H7 (cell line): ENCODE measurements around the gene MRGPRD. TPM values are rescaled to one million over a fixed set of nuclear protein-coding genes. Genes with fewer than 3 reads are reported as not detected.
"Not testable (repeated sequence)": the region's sequence is repeated elsewhere in the genome, so short reads cannot be mapped to it uniquely, and the experiment has no call there.

ENCODE experiments used
- DNase-seq: peaks from one replicate; pipeline ENCODE4 v3.0.0; 2012
- H3K27me3 ChIP-seq: 2 replicates; pipeline ENCODE4 v1.6.0; 2011; ENCODE audit warnings: mild to moderate bottlenecking, low read length; ENCODE audit not compliant: control insufficient read depth, insufficient read depth
- H3K36me3 ChIP-seq: replicated peaks from 2 replicates; pipeline ENCODE4 v1.5.1; 2011; ENCODE audit warnings: low read length; ENCODE audit not compliant: control insufficient read depth, insufficient read depth
- H3K4me3 ChIP-seq: 2 replicates; pipeline ENCODE4 v1.5.1; 2011; ENCODE audit warnings: low read depth, mild to moderate bottlenecking, control low read depth, low read length, moderate library complexity; ENCODE audit not compliant: insufficient read depth
- total RNA-seq: library from RNA; depleted of rRNA; stranded (reverse); fragments of >200 nt; shearing (Covaris generic); gene quantifications from 2 replicates; pipeline ENCODE4 v1.2.3, GENCODE V29; 2014

The MRGPRD gene
- total RNA-seq, 1 experiment from 2014 or later = not detected

GRCh38 chr11:68973706-68974105, 7.1 kb downstream of the MRGPRD start:
- DNase-seq, H3K4me3 ChIP-seq, H3K36me3 ChIP-seq, H3K27me3 ChIP-seq: not testable (repeated sequence)

DNA sequence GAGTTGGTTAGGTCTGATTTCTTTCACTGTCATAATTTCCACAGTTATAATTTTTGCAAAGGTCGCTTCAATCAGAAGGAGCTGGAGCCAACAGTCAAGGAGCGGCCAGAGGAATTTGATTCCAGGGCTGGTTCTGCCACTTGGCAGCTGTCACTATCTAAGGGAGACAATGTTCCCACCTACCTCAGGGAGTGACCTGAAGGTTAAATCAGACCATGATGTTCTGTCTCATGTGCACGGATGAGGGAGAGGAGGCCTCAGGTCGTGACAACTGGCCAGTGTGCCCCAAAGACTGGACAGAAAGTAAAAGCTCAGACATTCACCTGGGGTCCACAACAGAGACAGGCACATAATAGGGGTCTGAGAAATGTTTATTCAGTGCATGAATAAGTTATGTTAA, 7.6 kb downstream of the MRGPRD start:
- Histone ChIP-seq H3K27me3 (no peaks in the 10 kb centered on the region), H3K4me3 (no peak overlapping the region), H3K36me3 (no peaks in the 10 kb centered on the region)
- DNase-seq = no peak

- H3K4me3 ChIP-seq = no peak overlapping the region
- DNase-seq = no peak
- no peaks in the 10 kb centered on the region for H3K36me3 ChIP-seq
- no peaks in the 10 kb centered on the region for H3K27me3 ChIP-seq
These were observed 9.7 kb downstream of the MRGPRD start for GRCh38 chr11:68970921-68971636.

GRCh38 chr11:68969386-68969785, 11.4 kb downstream of the MRGPRD start:
- no peak for DNase-seq
- Histone ChIP-seq H3K4me3 (no peak overlapping the region), H3K27me3 (no peaks in the 10 kb centered on the region), H3K36me3 (no peaks in the 10 kb centered on the region)

GRCh38 chr11:68968306-68969250, 12.2 kb downstream of the MRGPRD start:
- Histone ChIP-seq H3K4me3 (no peak overlapping the region), H3K36me3 (no peaks in the 10 kb centered on the region), H3K27me3 (no peaks in the 10 kb centered on the region)
- DNase-seq = no peak

DNA sequence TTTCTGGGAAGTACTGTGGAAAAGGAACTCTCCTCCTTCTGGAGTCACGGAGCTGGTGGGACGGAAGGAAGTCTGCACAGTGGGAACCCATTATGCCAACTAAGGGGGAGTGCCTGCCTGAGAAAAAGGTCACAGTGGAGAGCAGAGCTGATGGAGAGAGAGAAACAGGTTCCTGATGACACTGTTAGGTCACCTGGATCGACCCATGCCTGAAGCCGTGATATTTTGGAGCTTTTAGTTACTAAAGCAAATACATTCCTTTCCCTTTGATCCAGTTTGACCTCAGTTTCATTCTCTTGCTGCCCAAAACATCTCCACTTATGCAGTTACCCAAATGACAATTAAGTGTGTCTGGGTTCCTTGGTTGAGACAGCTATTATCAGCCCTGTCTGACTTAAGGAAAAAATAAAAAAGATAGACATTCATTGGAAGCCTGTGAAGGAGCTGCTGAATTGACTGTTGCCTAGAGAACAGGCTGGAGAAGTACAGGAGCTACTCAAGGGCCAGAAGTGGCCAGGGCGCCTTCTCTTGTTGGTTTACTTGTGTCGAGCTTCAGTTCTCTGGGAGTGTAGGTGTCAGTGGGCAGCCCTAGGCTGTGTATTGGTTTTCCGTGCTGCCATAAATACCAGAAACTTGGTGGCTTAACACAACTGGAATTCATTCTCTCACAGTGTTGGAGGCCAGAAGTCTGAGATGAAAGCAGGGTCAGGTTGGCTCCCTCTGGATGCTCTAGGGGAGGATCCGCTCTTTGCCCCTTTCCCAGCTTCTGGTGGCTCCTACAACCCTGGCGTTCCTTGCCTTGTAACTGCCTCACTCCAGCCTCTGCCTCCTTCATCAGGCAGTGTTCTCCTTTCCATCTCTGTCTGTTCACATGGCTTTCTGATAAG, 13.6 kb downstream of the MRGPRD start:
- Histone ChIP-seq H3K4me3 (no peak overlapping the region), H3K36me3 (no peaks in the 10 kb centered on the region)
- no peak for DNase-seq

GRCh38 chr11:68965901-68966853, 14.6 kb downstream of the MRGPRD start:
- Histone ChIP-seq H3K4me3 (no peak overlapping the region), H3K36me3 (no peaks in the 10 kb centered on the region), H3K27me3 (no peaks in the 10 kb centered on the region)
- DNase-seq = no peak

More for the DNA sequence above, 13.6 kb downstream of the MRGPRD start:
- H3K27me3 ChIP-seq = no peaks in the 10 kb centered on the region

GRCh38 chr11:68963779-68964178, 17.0 kb downstream of the MRGPRD start:
- no peak overlapping the region for H3K4me3 ChIP-seq
- DNase-seq = no peak
- no peaks in the 10 kb centered on the region for H3K27me3 ChIP-seq
- no peaks in the 10 kb centered on the region for H3K36me3 ChIP-seq

DNA sequence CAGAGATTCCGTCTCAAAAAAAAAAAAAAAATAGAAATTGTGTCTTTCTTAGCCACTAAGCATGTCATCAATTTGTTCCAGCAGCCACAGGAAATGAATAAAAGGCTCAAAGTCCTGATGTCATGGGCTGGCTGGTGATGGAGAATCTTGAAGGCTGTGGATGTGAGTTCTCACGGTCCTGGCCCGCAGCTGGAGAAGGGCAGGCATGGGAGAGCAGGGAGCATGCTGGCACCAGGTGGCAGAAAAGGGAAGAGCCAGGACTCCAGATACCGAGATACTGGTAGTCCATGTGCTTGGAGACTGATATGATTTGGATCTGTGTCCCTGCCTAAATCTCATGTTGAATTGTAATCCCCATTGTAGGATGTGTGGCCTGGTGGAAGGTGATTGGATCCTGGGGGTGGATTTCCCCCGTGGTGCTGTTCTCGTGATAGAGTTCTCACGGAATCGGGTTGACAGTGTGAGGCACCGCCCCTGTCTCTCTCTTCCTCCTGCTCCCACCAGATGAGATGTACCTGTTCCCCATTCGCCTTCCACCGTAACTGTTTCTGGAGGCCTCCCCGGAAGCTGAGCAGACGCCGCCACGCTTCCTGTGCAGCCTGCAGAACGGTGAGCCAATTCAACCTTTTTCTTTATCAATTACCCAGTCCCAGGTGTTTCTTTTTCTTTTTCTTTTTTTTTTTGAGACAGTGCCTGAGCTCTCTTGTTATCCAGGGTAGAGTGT, 18.1 kb downstream of the MRGPRD start:
- no peaks in the 10 kb centered on the region for H3K27me3 ChIP-seq
- no peak overlapping the region for H3K4me3 ChIP-seq
- no peaks in the 10 kb centered on the region for H3K36me3 ChIP-seq
- peak; percentile 60 for DNase-seq

DNA sequence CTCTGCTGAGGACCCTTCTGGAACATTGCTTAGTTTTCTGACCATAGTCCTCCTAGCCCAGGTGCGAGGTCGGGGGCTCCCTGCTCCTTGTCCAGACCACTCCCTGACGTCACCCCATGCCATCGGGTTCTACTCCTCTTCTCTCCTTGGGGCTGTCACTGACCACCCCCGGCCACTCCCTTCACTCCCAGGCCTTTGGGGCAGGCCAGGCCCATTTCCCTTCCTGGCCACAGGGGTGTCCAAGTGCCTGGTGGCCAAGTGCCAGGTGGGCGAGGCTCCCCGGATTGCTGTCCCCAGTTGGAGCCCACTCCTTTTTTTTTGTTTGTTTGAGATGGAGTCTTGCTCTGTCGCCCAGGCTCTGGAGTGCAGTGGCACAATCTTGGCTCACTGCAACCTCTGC, 19.5 kb downstream of the MRGPRD start:
- DNase-seq = peak; percentile 35

DNA sequence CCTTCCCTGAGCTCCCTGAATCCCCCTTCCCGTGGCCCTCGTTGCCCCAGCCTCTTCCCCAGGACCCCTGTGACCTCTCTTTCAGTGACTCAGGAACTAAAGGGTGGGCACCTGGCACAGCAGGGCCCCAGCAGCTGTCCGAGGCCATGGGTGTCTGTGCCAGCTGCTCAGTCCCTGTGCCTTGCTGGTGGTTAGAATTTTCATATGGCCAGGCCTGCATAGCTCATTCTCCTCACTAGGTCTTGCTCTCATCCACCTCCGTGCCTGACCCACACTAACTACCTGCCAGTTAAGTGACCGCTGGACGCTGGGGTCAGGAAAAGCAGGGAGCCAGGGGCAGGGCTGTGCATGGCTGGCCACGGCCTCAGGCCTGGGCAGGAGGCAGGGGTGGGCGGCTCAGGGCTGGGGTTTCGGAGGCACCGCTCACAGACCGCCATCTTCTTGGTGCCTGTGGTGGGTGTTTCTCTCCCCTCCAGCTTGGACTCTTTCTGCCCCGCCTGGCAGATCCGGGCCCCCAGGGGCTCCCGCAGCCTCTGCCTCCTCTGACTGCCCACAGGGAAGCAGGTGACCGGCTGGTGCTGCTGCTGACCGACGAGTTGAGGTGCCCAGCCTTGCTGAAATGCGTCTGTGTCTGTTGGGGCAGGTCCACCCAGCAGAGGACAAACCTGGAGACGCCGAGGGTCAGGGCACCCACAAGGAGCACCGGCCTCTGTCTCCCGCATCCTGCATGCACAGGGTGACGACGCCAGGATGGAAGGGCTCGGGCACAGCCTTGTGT, 20.3 kb downstream of the MRGPRD start:
- peak; percentile 55 for DNase-seq
- Histone ChIP-seq H3K36me3 (no peaks in the 10 kb centered on the region), H3K4me3 (no peak overlapping the region), H3K27me3 (no peaks in the 10 kb centered on the region)

More for the DNA sequence above, 19.5 kb downstream of the MRGPRD start:
- H3K27me3 ChIP-seq = no peaks in the 10 kb centered on the region
- no peak overlapping the region for H3K4me3 ChIP-seq
- no peaks in the 10 kb centered on the region for H3K36me3 ChIP-seq

- Histone ChIP-seq H3K4me3 (no peak overlapping the region), H3K36me3 (no peaks in the 10 kb centered on the region), H3K27me3 (no peaks in the 10 kb centered on the region)
- peak; percentile 46 for DNase-seq
These were observed 21.1 kb downstream of the MRGPRD start for GRCh38 chr11:68959465-68960293.
